Lower leg skin (tissue), 4 donors: Measurements from ENCODE around the gene PARP15. TPM values are rescaled to one million over a fixed set of nuclear protein-coding genes. Genes with fewer than 3 reads are reported as not detected.

Experiments
- DNase-seq, 2 donors: peaks; one replicate each; pipeline ENCODE4 v3.0.0-alpha.2; 2019; ENCODE audit warnings: low spot score in 2 of 2
- H3K4me3 ChIP-seq: fragments of 200-600 bp; sonication (generic); 2 replicates; pipeline ENCODE4 v1.5.1; 2017; ENCODE audit warnings: mild to moderate bottlenecking, low read depth; ENCODE audit not compliant: poor library complexity, severe bottlenecking
- POLR2A ChIP-seq, 2 donors: fragments of 450-650 bp; IDR thresholded peaks; one replicate each; pipeline ENCODE4 v1.6.1; 2016 to 2017; ENCODE audit warnings: antibody characterized with exemption in 2 of 2, mild to moderate bottlenecking in 1 of 2, moderate library complexity in 1 of 2
- WGBS, 2 donors: methylation state at CpG; one replicate each; pipeline ENCODE4 v1.1.5; 2018; 5-methylcytosine and 5-hydroxymethylcytosine counted together
- intact Hi-C: fragments of 100-400 bp; cut with DNase I; formaldehyde crosslinking; loops from one replicate; pipeline ENCODE4 v1.15.0; 2023; ENCODE audit warnings: low total_unique reads
- total RNA-seq, 4 donors: library from RNA; depleted of rRNA; stranded (reverse); fragments of >200 nt; gene quantifications; one replicate each; pipeline ENCODE4 v1.1.0, GENCODE V29; 2016
- TF ChIP-seq, protein P1 (sequence below), 3 donors: fragments of 450-650 bp; IDR thresholded peaks; one replicate each; pipeline ENCODE4 v1.5.1; 2016; ENCODE audit warnings: antibody characterized with exemption in 3 of 3, mild to moderate bottlenecking in 3 of 3, moderate library complexity in 2 of 3

The PARP15 gene
- total RNA-seq, 4 donors from 2014 or later, result 0.29 to 0.71 (median 0.38) TPM; not detected in 1

DNA sequence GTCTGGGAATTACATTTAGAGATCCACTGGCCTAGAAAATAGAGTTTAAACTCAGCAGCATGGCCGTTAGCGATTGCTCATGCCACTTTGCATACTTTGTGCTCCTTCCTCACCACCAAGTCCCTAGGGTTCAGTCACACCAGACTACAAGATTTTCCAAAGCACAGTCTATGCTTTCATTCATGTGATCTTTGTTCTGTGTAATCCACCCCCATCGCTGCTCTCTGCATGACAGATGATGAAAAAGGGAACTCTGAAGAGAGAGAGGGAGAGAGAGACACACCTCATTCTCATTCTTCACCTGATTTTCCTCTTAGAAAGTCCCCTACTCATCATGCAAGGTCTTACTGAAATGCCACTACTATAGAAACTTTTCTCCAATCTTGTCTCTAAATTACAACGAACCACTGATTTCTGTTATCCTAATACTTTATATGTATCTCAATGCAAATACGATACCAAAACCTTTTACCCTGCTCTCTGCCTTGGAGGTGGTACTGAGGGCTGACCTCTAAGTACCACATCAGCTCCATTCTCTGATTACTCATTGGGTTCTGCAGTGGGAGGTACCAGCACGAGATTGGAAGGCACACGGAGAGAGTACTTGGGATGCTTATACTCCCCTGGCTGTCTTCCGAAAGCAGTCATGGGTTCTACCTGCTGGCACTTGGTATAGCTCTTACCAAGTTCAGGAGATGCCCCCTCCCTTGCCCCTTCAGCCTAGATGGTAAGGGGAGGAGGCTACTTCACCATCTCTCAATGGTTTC lies 1.1 kb upstream of the PARP15 start:
- WGBS, 2 donors, result 76 to 78% methylated on average over 8 of the region's 8 CpGs
- no peak for DNase-seq
- no peak for TF ChIP-seq POLR2A (IDR thresholded peaks at IDR 0.05)
- TF ChIP-seq, protein P1, sequence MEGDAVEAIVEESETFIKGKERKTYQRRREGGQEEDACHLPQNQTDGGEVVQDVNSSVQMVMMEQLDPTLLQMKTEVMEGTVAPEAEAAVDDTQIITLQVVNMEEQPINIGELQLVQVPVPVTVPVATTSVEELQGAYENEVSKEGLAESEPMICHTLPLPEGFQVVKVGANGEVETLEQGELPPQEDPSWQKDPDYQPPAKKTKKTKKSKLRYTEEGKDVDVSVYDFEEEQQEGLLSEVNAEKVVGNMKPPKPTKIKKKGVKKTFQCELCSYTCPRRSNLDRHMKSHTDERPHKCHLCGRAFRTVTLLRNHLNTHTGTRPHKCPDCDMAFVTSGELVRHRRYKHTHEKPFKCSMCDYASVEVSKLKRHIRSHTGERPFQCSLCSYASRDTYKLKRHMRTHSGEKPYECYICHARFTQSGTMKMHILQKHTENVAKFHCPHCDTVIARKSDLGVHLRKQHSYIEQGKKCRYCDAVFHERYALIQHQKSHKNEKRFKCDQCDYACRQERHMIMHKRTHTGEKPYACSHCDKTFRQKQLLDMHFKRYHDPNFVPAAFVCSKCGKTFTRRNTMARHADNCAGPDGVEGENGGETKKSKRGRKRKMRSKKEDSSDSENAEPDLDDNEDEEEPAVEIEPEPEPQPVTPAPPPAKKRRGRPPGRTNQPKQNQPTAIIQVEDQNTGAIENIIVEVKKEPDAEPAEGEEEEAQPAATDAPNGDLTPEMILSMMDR (IDR thresholded peaks at IDR 0.05), result no peak
- H3K4me3 ChIP-seq, result no peak overlapping the region
- intact Hi-C loops, result no loop called here

DNA sequence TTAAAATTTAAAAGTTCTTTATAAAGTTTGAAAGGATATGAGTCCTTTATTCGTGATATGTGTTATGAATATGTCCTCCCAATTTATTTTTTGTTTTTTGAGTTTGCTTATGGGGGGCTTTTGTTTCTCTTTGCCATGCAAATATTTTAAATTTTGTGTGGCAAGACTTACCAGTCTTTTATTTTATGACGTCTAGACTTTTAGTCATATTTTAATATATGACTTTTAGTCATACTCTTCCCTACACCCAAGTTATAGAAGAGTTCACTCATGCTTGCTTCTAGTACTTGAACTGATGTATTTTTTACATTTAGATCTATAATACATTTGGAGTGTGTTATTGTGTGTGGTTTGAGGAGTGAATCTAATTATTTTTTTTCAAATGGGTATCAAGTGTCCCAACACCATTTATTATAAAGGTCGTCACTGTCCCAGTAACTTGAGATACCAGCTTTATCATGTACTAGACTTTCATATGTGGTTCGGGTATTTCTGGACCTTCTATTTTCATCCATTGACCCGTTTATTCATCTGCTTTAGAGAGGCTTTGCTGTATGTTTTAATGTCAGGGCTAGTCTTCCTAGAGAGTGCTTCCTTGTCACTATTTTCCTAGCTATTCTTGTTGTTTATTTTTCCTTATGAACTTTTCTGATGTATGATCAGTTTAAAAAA lies 755 bp downstream of the PARP15 start:
- WGBS, 2 donors, result 55 to 60% methylated on average over 5 of the region's 5 CpGs
- no peak for TF ChIP-seq POLR2A (IDR thresholded peaks at IDR 0.05)
- TF ChIP-seq, protein P1 (IDR thresholded peaks at IDR 0.05), result no peak
- DNase-seq, result no peak
- intact Hi-C loops, result no loop called here
- no peak overlapping the region for H3K4me3 ChIP-seq

DNA sequence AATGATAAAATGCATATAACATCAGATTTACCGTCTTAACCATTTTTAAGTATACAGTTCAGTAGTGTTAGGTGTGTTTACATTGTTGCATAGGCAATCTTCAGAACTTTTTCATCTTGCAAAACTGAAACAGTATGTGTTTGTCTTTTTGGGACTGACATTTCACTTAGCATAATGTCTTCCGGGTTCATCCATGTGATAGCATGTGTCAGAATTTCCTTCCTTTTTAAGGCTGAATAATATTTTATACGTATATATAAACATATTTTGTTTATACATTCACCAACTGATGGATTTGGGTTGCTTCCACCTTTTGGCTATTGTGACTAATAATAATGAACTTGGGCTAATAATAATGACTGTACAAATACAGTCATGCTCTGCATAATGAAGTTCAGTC lies 3.0 kb downstream of the PARP15 start:
- DNase-seq, result no peak
- TF ChIP-seq, protein P1 (IDR thresholded peaks at IDR 0.05), result no peak
- intact Hi-C loops, result no loop called here
- 64 to 88% methylated on average over 3 of the region's 3 CpGs for WGBS, 2 donors
- H3K4me3 ChIP-seq, result no peak overlapping the region

DNA sequence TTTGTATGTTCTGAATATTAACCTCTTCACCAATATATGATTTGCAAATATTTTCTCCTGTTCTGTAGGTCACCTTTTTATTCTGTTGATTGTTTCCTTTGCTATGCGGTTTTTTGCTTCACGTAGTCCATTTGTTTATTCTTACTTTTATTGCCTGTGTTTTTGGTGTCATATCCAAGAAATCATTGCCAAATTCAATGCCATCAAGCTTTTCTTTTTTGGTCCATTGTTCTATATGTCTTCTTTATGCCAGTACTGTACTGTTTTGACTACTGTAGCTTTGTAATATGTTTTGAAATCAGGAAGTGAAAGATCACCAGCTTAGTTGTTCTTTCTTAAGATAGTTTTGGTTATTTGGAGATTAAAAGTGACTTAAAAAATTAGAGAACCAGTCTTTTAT lies 4.2 kb downstream of the PARP15 start:
- DNase-seq, result no peak
- TF ChIP-seq, protein P1 (IDR thresholded peaks at IDR 0.05), result no peak
- no peak for TF ChIP-seq POLR2A (IDR thresholded peaks at IDR 0.05)
- WGBS, 2 donors, result 90 to 95% methylated on average over 2 of the region's 2 CpGs
- intact Hi-C loops, result no loop called here
- H3K4me3 ChIP-seq, result no peak overlapping the region

DNA sequence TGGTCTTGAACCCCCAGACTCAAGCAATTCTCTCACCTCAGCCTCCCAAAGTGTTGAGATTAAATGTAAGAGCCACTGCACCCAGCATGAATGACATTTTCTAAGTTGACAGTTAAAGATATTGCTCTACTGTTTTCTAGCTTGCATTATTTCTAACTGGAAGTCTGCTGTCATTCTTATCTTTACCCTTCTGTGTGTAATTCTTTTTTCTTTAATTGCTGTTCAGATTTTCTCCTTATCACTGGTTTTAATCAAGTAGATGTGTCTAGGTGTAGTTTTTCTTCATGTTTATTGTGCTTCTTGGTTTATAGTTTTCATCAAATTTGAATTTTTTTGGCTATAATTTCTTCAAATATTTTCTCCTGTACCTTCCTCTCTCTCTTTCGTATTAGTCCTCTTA lies 4.9 kb downstream of the PARP15 start:
- intact Hi-C loops, result no loop called here
- DNase-seq, result no peak
- H3K4me3 ChIP-seq, result no peak overlapping the region
- WGBS, 2 donors, result 94 to 100% methylated on average over 1 of the region's 1 CpG
- TF ChIP-seq, protein P1 (IDR thresholded peaks at IDR 0.05), result no peak
- no peak for TF ChIP-seq POLR2A (IDR thresholded peaks at IDR 0.05)
